Left kidney (tissue), 1 donor: Measurements from ENCODE around the gene MRPS21. TPM values are rescaled to one million over a fixed set of nuclear protein-coding genes. Genes with fewer than 3 reads are reported as not detected.

ENCODE experiments used
- polyA plus RNA-seq: library from polyadenylated mRNA; unstranded; fragments of 120-200 nt; gene quantifications from one replicate; pipeline ENCODE4 v1.2.1, GENCODE V29; 2013; ENCODE audit not compliant: insufficient read length

Gene MRPS21
- polyA plus RNA-seq, 1 donor: 65.9 TPM

Other genes starting within 250 kb of the MRPS21 start
- gene VPS45, start 226.1 kb upstream of the MRPS21 start, polyA plus RNA-seq: 81.8 TPM
- 44.7 TPM for gene PLEKHO1, start 143.9 kb upstream of the MRPS21 start, polyA plus RNA-seq
- gene ANP32E, start 57.7 kb upstream of the MRPS21 start, polyA plus RNA-seq: 157 TPM
- 9.6 TPM for gene CA14, start 36.1 kb upstream of the MRPS21 start, polyA plus RNA-seq
- 184 TPM for gene APH1A, start 24.8 kb upstream of the MRPS21 start, polyA plus RNA-seq
- 45.3 TPM for gene C1orf54, start 21.1 kb upstream of the MRPS21 start, polyA plus RNA-seq
- 9.3 TPM for gene CIART, start 11.3 kb upstream of the MRPS21 start, polyA plus RNA-seq
- 129 TPM for gene PRPF3, start 27.7 kb downstream of the MRPS21 start, polyA plus RNA-seq
- 58.3 TPM for gene RPRD2, start 70.3 kb downstream of the MRPS21 start, polyA plus RNA-seq
- gene TARS2, start 193.6 kb downstream of the MRPS21 start, polyA plus RNA-seq: 28.8 TPM
- gene ECM1, start 214.2 kb downstream of the MRPS21 start, polyA plus RNA-seq: 11.9 TPM
- 0.83 TPM for gene FALEC, start 221.9 kb downstream of the MRPS21 start, polyA plus RNA-seq